H9 (cell line): ENCODE data around the gene ANKIB1. TPM values are rescaled to one million over a fixed set of nuclear protein-coding genes. Genes with fewer than 3 reads are reported as not detected.

Experiments
- DNase-seq: peaks from one replicate; pipeline ENCODE4 v3.0.0-alpha.2; 2017
- H2AFZ ChIP-seq: one replicate; pipeline ENCODE4 v1.6.1; 2013; ENCODE audit warnings: mild to moderate bottlenecking, low read length, control low read depth, moderate library complexity
- H2AK5ac ChIP-seq: 2 replicates; pipeline ENCODE4 v1.6.1; 2013; ENCODE audit warnings: low read length, control low read depth, mixed read lengths; ENCODE audit not compliant: insufficient read length
- H2BK120ac ChIP-seq: one replicate; pipeline ENCODE4 v1.6.1; 2013; ENCODE audit warnings: low read depth, mild to moderate bottlenecking, low read length, control low read depth, inconsistent platforms; ENCODE audit not compliant: poor library complexity, severe bottlenecking
- H2BK12ac ChIP-seq: 2 replicates; pipeline ENCODE4 v1.6.1; 2013; ENCODE audit warnings: low read length, control low read depth, mixed read lengths, low read depth; ENCODE audit not compliant: insufficient read length
- H2BK15ac ChIP-seq: 2 replicates; pipeline ENCODE4 v1.6.1; 2013; ENCODE audit warnings: low read depth, low read length, control low read depth
- H2BK20ac ChIP-seq: one replicate; pipeline ENCODE4 v1.6.1; 2013; ENCODE audit warnings: low read depth, mild to moderate bottlenecking, low read length, control low read depth, inconsistent platforms; ENCODE audit not compliant: poor library complexity, severe bottlenecking
- H2BK5ac ChIP-seq: 2 replicates; pipeline ENCODE4 v1.6.1; 2013; ENCODE audit warnings: low read length, control low read depth, mixed read lengths; ENCODE audit not compliant: insufficient read length
- H3K14ac ChIP-seq: 2 replicates; pipeline ENCODE4 v1.6.1; 2013; ENCODE audit warnings: low read length, control low read depth; ENCODE audit not compliant: insufficient read depth
- H3K18ac ChIP-seq: 2 replicates; pipeline ENCODE4 v1.6.1; 2013; ENCODE audit warnings: low read depth, mild to moderate bottlenecking, mixed read lengths, low read length, control low read depth; ENCODE audit not compliant: insufficient read length
- H3K23ac ChIP-seq: 2 replicates; pipeline ENCODE4 v1.6.1; 2013; ENCODE audit warnings: low read length, control low read depth, mixed read lengths, low read depth; ENCODE audit not compliant: insufficient read length
- H3K23me2 ChIP-seq: 2 replicates; pipeline ENCODE4 v1.6.1; 2013; ENCODE audit warnings: low read depth, mild to moderate bottlenecking, mixed read lengths, low read length, control low read depth; ENCODE audit not compliant: insufficient read length, poor library complexity, severe bottlenecking
- H3K27ac ChIP-seq: 2 replicates; pipeline ENCODE4 v1.5.1; 2013; ENCODE audit warnings: low read length, control low read depth, mixed read lengths, low read depth; ENCODE audit not compliant: insufficient read length
- H3K27me3 ChIP-seq: 2 replicates; pipeline ENCODE4 v1.6.1; 2013; ENCODE audit warnings: low read length, control low read depth, inconsistent platforms; ENCODE audit not compliant: insufficient read depth
- H3K4ac ChIP-seq: 2 replicates; pipeline ENCODE4 v1.6.1; 2013; ENCODE audit warnings: low read depth, mild to moderate bottlenecking, control low read depth, inconsistent platforms, low read length, moderate library complexity
- H3K4me1 ChIP-seq: 2 replicates; pipeline ENCODE4 v1.6.1; 2013; ENCODE audit warnings: low read length, control low read depth, inconsistent platforms; ENCODE audit not compliant: insufficient read depth
- H3K4me2 ChIP-seq: 2 replicates; pipeline ENCODE4 v1.6.1; 2013; ENCODE audit warnings: low read length, control low read depth, mixed read lengths; ENCODE audit not compliant: insufficient read length, insufficient read depth
- H3K56ac ChIP-seq: 2 replicates; pipeline ENCODE4 v1.6.1; 2013; ENCODE audit warnings: low read depth, mild to moderate bottlenecking, mixed read lengths, low read length, control low read depth; ENCODE audit not compliant: insufficient read length
- H3K79me1 ChIP-seq: 2 replicates; pipeline ENCODE4 v1.6.1; 2013; ENCODE audit warnings: low read depth, mild to moderate bottlenecking, moderate library complexity, low read length, control low read depth, inconsistent platforms; ENCODE audit not compliant: insufficient read depth, poor library complexity, severe bottlenecking
- H3K79me2 ChIP-seq: 2 replicates; pipeline ENCODE4 v1.6.1; 2013; ENCODE audit warnings: low read length, control low read depth, inconsistent platforms; ENCODE audit not compliant: insufficient read depth
- H3K9ac ChIP-seq: 2 replicates; pipeline ENCODE4 v1.6.1; 2013; ENCODE audit warnings: low read length, control low read depth, mixed read lengths; ENCODE audit not compliant: insufficient read length; ENCODE audit errors: extremely low read depth
- H3K9me3 ChIP-seq: one replicate; pipeline ENCODE4 v1.6.1; 2013; ENCODE audit warnings: low read depth, low read length, inconsistent platforms; ENCODE audit not compliant: control insufficient read depth
- H3T11ph ChIP-seq: one replicate; pipeline ENCODE4 v1.6.1; 2013; ENCODE audit warnings: mild to moderate bottlenecking, low read length, control low read depth, inconsistent platforms
- H4K20me1 ChIP-seq: one replicate; pipeline ENCODE4 v1.6.1; 2013; ENCODE audit not compliant: control insufficient read depth, insufficient read length, insufficient read depth
- H4K5ac ChIP-seq: 2 replicates; pipeline ENCODE4 v1.6.1; 2013; ENCODE audit warnings: low read depth, mild to moderate bottlenecking, mixed read lengths, low read length, control low read depth; ENCODE audit not compliant: insufficient read length
- H4K8ac ChIP-seq: replicated peaks from 2 replicates; pipeline ENCODE4 v1.6.1; 2013; ENCODE audit warnings: low read length, control low read depth, mixed read lengths, low read depth; ENCODE audit not compliant: insufficient read length
- H4K91ac ChIP-seq: 2 replicates; pipeline ENCODE4 v1.6.1; 2013; ENCODE audit warnings: low read depth, mild to moderate bottlenecking, moderate library complexity, mixed read lengths, low read length, control low read depth; ENCODE audit not compliant: insufficient read length
- H3K27ac Mint-ChIP-seq, 3 experiments: 2 replicates in 2 of 3; 3 replicates in 1 of 3; pipeline ENCODE4 v1.8.0; 2020 to 2021; ENCODE audit warnings: mixed read lengths in 3 of 3, mild to moderate bottlenecking in 1 of 3, moderate library complexity in 1 of 3
- H3K27me3 Mint-ChIP-seq: 2 replicates; pipeline ENCODE4 v1.8.0; 2021; ENCODE audit warnings: low read depth, mild to moderate bottlenecking, moderate library complexity, mixed read lengths
- H3K36me3 Mint-ChIP-seq, 3 experiments: 2 replicates in 2 of 3; 3 replicates in 1 of 3; pipeline ENCODE4 v1.8.0; 2020 to 2021; ENCODE audit warnings: low read depth in 3 of 3, mixed read lengths in 3 of 3; ENCODE audit not compliant: insufficient read depth in 1 of 3
- H3K4me1 Mint-ChIP-seq, 2 experiments: 2 replicates each; pipeline ENCODE4 v1.8.0; 2020; ENCODE audit warnings: mixed read lengths in 2 of 2
- H3K4me3 Mint-ChIP-seq, 2 experiments: 2 replicates in 1 of 2; 3 replicates in 1 of 2; pipeline ENCODE4 v1.8.0; 2020 to 2021; ENCODE audit warnings: mild to moderate bottlenecking in 2 of 2, mixed read lengths in 2 of 2, moderate library complexity in 1 of 2
- H3K9me3 Mint-ChIP-seq, 2 experiments: 2 replicates in 1 of 2; 3 replicates in 1 of 2; pipeline ENCODE4 v1.8.0; 2020; ENCODE audit warnings: mild to moderate bottlenecking in 2 of 2, mixed read lengths in 2 of 2, moderate library complexity in 1 of 2
- WGBS: extraction: QIAGEN DNeasy Blood & Tissue Kit; methylation state at CpG from one replicate; pipeline ENCODE4 v1.1.7; 2013; ENCODE audit warnings: missing lambda C conversion rate, low lambda C conversion rate, mixed read lengths; ENCODE audit not compliant: insufficient read length; ENCODE audit errors: extremely low coverage; 5-methylcytosine and 5-hydroxymethylcytosine counted together
- total RNA-seq: library from RNA; stranded (reverse); gene quantifications from 2 replicates; pipeline ENCODE4 v1.2.1, GENCODE V29; 2021
- TF ChIP-seq, protein P1 (sequence below): fragments of 200-600 bp; sonication (generic); conservative IDR thresholded peaks from 3 replicates; pipeline ENCODE4 v1.8.0; 2021; ENCODE audit warnings: antibody characterized with exemption, mild to moderate bottlenecking

ANKIB1 gene
- total RNA-seq, 1 experiment from 2014 or later: 42.0 TPM

DNA sequence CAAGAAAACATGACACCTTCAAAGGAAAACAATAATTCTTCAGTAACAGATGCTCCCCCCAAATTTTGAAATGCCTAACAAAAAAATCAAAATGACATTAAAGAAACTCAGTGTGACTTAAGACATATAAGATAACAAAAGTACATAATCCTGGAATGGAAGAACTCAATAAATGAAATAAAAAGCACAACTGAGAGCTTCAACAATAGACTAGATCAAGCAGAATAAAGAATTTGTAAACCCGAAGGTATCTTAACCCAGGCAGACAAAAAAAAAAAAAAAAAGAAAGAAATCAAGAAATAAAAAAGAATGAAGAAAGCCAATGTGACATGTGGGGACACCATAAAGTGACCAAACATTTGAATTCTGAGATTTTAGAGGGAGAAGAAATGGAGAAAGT is 39.1 kb upstream of the ANKIB1 start:
- H3K4me3 Mint-ChIP-seq: no peak overlapping the region
- no peak overlapping the region for H4K91ac ChIP-seq
- DNase-seq: no peak
- H3K27ac ChIP-seq: no peak overlapping the region
- no peaks in the 10 kb centered on the region for H3K4me1 ChIP-seq
- no peak overlapping the region for H2BK12ac ChIP-seq
- H2BK5ac ChIP-seq: no peak overlapping the region
- H3K56ac ChIP-seq: no peak overlapping the region
- no peak overlapping the region for H3K23ac ChIP-seq
- H3K79me1 ChIP-seq: peaks cover 2% of the 10 kb centered on the region
- no peak overlapping the region for H4K8ac ChIP-seq
- TF ChIP-seq, protein P1, sequence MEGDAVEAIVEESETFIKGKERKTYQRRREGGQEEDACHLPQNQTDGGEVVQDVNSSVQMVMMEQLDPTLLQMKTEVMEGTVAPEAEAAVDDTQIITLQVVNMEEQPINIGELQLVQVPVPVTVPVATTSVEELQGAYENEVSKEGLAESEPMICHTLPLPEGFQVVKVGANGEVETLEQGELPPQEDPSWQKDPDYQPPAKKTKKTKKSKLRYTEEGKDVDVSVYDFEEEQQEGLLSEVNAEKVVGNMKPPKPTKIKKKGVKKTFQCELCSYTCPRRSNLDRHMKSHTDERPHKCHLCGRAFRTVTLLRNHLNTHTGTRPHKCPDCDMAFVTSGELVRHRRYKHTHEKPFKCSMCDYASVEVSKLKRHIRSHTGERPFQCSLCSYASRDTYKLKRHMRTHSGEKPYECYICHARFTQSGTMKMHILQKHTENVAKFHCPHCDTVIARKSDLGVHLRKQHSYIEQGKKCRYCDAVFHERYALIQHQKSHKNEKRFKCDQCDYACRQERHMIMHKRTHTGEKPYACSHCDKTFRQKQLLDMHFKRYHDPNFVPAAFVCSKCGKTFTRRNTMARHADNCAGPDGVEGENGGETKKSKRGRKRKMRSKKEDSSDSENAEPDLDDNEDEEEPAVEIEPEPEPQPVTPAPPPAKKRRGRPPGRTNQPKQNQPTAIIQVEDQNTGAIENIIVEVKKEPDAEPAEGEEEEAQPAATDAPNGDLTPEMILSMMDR: no peak
- no peaks in the 10 kb centered on the region for H3K23me2 ChIP-seq
- no peak overlapping the region for H2AK5ac ChIP-seq
- H2AFZ ChIP-seq: no peak overlapping the region
- no peaks in the 10 kb centered on the region for H3K27me3 Mint-ChIP-seq
- no peak overlapping the region for H3K9ac ChIP-seq
- H4K20me1 ChIP-seq: no peaks in the 10 kb centered on the region
- no peak overlapping the region for H3K18ac ChIP-seq
- H2BK20ac ChIP-seq: no peak overlapping the region
- H3K27ac Mint-ChIP-seq: no peak overlapping the region
- H3K4me1 Mint-ChIP-seq: no peaks in the 10 kb centered on the region
- H3K27me3 ChIP-seq: no peaks in the 10 kb centered on the region
- no CpG with 5 or more reads among the region's 1 CpG for WGBS
- no peak overlapping the region for H2BK120ac ChIP-seq
- no peak overlapping the region for H3T11ph ChIP-seq
- no peak overlapping the region for H3K4me2 ChIP-seq
- no peak overlapping the region for H2BK15ac ChIP-seq
- peaks cover 6 to 28% (median 19%) of the 10 kb centered on the region in 3 experiments; a peak in 6 of 7 replicates for H3K36me3 Mint-ChIP-seq
- no peaks in the 10 kb centered on the region for H3K9me3 ChIP-seq
- H3K4ac ChIP-seq: no peak overlapping the region
- no peaks in the 10 kb centered on the region for H3K9me3 Mint-ChIP-seq
- no peak overlapping the region for H4K5ac ChIP-seq
- no peaks in the 10 kb centered on the region for H3K79me2 ChIP-seq
- H3K14ac ChIP-seq: no peak overlapping the region
